ENCODE data around the gene METTL13.

DNA sequence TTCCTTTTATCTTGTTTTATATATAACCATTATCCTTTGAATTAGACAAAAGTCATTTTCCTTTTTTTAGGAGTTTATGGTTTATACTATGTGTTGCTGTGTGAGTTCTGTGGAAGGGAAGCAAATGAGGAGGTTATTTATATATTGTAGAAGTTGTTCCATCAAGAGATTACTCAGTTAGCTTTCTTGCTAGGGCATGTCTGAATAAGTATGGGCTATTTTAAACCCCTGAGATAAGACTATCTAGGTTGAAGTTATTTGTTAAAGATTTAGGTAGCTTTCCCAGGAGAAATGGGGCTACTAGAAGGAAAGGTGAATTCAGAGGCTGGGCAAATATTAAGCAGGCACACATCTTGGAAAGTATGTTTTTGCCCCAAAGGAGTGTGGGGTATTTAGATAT is 23.4 kb upstream of the METTL13 start:
- TF ChIP-seq, protein P1, sequence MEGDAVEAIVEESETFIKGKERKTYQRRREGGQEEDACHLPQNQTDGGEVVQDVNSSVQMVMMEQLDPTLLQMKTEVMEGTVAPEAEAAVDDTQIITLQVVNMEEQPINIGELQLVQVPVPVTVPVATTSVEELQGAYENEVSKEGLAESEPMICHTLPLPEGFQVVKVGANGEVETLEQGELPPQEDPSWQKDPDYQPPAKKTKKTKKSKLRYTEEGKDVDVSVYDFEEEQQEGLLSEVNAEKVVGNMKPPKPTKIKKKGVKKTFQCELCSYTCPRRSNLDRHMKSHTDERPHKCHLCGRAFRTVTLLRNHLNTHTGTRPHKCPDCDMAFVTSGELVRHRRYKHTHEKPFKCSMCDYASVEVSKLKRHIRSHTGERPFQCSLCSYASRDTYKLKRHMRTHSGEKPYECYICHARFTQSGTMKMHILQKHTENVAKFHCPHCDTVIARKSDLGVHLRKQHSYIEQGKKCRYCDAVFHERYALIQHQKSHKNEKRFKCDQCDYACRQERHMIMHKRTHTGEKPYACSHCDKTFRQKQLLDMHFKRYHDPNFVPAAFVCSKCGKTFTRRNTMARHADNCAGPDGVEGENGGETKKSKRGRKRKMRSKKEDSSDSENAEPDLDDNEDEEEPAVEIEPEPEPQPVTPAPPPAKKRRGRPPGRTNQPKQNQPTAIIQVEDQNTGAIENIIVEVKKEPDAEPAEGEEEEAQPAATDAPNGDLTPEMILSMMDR (IDR thresholded peaks at IDR 0.05), result no peak
- TF ChIP-seq POLR2AphosphoS5 (IDR thresholded peaks at IDR 0.05), result no peak
- no peak for TF ChIP-seq POLR2A (IDR thresholded peaks at IDR 0.05)
- no peak for TF ChIP-seq EP300 (IDR thresholded peaks at IDR 0.05)

Measured in gastroesophageal sphincter (tissue), 3 donors.